Activated T-helper 2 cell treated with anti-CD3 and anti-CD28 coated beads, Interferon-gamma antibody, Interleukin-2, Interleukin-4, amounts not matched to agents 10 μg/mL and 5 μg/mL and 100 μg/mL, durations not matched to agents 14 hours and 24 hours and 36 hours (primary cell): Measurements from ENCODE around the gene TMEM106A. TPM values are rescaled to one million over a fixed set of nuclear protein-coding genes. Genes with fewer than 3 reads are reported as not detected.
"Not testable (repeated sequence)": the region's sequence is repeated elsewhere in the genome, so short reads cannot be mapped to it uniquely, and the experiment has no call there.

ENCODE experiments used
- DNase-seq: peaks from one replicate; pipeline ENCODE4 v3.0.0; 2021; ENCODE audit warnings: low spot score
- H3K27ac Mint-ChIP-seq: one replicate; pipeline ENCODE4 v1.8.0; 2021; ENCODE audit warnings: mixed read lengths
- H3K27me3 Mint-ChIP-seq: one replicate; pipeline ENCODE4 v1.8.0; 2021; ENCODE audit warnings: low read depth, mixed read lengths
- H3K36me3 Mint-ChIP-seq: one replicate; pipeline ENCODE4 v1.8.0; 2021; ENCODE audit warnings: low read depth, mixed read lengths
- H3K4me1 Mint-ChIP-seq: one replicate; pipeline ENCODE4 v1.8.0; 2021; ENCODE audit warnings: low read depth, mixed read lengths
- H3K4me3 Mint-ChIP-seq: one replicate; pipeline ENCODE4 v1.8.0; 2021; ENCODE audit warnings: low read depth, mild to moderate bottlenecking, moderate library complexity, mixed read lengths
- H3K9me3 Mint-ChIP-seq: one replicate; pipeline ENCODE4 v1.8.0; 2021; ENCODE audit warnings: mixed read lengths
- intact Hi-C: fragments of 100-400 bp; cut with micrococcal nuclease; formaldehyde crosslinking; loops from one replicate; pipeline ENCODE4 v1.15.1; 2023
- total RNA-seq: library from RNA; stranded (reverse); gene quantifications from 2 replicates; pipeline ENCODE4 v1.2.3, GENCODE V29; 2022

The TMEM106A gene
- total RNA-seq, 1 donor from 2014 or later = 22.0 TPM

DNA sequence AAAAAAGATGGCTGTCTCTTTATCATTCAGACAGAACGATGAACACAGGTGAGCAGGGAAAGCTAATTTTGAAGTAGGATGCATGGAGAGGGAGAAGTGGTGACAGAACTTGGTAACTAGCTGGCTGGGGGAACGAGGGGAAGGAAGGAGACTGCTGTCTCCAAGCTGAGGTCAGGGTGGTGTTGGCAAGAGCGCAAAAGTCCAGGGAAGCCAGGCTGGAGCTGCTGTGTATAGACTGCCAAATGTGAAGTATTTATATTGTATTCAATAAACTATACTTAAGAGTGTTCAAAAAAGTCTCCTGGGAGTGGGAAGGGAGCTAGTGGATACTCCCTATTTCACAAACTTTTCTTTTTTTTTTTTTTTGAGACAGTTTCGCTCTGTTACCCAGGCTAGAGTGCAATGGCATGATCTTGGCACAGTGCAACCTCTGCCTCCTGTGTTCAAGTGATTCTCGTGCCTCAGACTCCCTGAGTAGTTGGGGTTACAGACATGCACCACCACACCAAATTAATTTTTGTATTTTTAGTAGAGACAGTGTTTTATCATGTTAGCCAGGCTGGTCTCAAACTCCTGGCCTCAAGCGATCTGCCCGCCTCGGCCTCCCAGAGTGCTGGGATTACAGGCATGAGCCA, 8.2 kb downstream of the TMEM106A start:
- Mint-ChIP-seq H3K4me1 (peaks cover 5% of the 10 kb centered on the region), H3K9me3 (no peaks in the 10 kb centered on the region), H3K27me3 (no peaks in the 10 kb centered on the region), H3K27ac (no peak overlapping the region), H3K36me3 (peaks cover 29% of the 10 kb centered on the region), H3K4me3 (no peak overlapping the region)
- intact Hi-C loops = no loop called here
- DNase-seq = no peak

- Mint-ChIP-seq H3K4me1 (peaks cover 5% of the 10 kb centered on the region), H3K27me3 (no peaks in the 10 kb centered on the region), H3K9me3 (no peaks in the 10 kb centered on the region), H3K27ac (no peak overlapping the region), H3K36me3 (peaks cover 25% of the 10 kb centered on the region), H3K4me3 (no peak overlapping the region)
- intact Hi-C loops = no loop called here
- DNase-seq = no peak
These were observed 8.9 kb downstream of the TMEM106A start for GRCh38 chr17:43220511-43221125.

DNA sequence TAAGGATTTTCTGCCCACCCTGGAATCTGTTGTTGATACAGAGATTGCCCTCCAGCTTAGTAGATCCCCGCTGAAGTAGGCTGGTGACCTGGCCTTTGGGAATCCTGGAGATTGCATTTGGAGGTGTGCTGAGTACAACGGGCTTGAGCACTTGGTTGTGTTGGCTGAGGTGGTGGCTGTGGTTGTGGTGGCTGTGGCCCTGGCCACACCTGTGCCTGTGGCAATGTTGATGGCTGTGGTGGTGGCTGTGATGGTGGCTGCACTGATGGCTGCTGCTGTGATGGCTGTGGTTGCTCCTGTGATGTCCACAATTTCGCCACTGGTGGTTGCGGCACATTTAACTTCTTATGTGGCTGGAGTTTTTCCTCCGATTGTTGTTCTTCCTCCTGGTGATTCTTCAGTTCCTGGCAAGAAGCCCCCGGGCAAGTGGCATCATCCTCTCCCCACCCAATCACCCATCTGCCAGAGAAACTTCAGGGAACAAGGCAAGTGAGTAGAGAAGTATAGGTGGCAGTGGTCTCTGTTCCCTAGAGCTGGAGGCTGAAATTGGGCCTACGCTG, 12.6 kb downstream of the TMEM106A start:
- intact Hi-C loops = no loop called here
- Mint-ChIP-seq H3K36me3 (peaks cover 8% of the 10 kb centered on the region), H3K27ac (no peak overlapping the region), H3K4me1 (no peaks in the 10 kb centered on the region), H3K9me3 (no peaks in the 10 kb centered on the region), H3K4me3 (no peak overlapping the region), H3K27me3 (no peaks in the 10 kb centered on the region)
- peak; percentile 4 for DNase-seq

GRCh38 chr17:43226393-43226792, 14.7 kb downstream of the TMEM106A start:
- intact Hi-C loops = no loop called here
- no peak for DNase-seq
- Mint-ChIP-seq H3K4me1 (no peaks in the 10 kb centered on the region), H3K4me3 (no peak overlapping the region), H3K36me3 (peaks cover 6% of the 10 kb centered on the region), H3K27me3 (no peaks in the 10 kb centered on the region), H3K27ac (no peak overlapping the region), H3K9me3 (no peaks in the 10 kb centered on the region)

DNA sequence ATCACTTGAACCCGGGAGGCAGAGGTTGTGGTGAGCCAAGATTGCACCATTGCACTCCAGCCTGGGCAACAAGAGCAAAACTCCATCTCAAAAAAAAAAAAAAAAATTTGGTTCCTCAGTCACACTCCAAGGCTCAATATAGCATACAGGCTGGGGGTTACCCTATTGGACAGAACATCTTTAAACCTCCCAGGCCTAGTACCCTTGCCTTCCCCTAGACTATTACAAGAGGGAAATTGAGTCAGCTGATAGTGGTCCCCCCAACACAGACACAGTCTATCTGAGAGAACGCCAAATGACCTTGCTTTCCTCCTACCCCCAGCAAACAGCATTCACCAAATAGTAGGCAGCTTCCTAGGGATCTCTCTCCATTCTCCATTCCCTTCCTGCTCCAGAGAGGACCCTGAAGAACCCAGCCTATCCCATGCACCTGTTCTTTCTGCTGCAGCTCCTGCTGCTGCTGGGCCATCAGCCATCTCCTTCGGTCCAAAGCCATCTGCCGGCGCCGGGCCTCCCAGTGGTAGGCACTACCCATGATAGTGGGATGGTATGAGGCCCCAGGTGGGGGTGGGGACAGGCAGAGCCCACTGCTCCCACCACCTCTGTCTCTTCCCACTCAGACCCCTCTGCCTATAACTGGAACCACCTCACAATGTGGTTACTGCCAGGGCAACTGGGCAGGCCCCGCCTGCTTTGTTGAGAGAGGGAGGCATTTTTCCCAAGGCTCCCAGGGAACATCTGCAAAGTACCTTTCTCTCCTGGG, 16.5 kb downstream of the TMEM106A start, which contains the start of gene CCDC200:
Gene CCDC200 (minus strand): TSS at position 604 of the 763 bp plus-strand sequence. CDS start 69 bp downstream, at position 535.
- H3K4me3 Mint-ChIP-seq, intact Hi-C loops, H3K9me3 Mint-ChIP-seq, H3K4me1 Mint-ChIP-seq, H3K27me3 Mint-ChIP-seq, DNase-seq, H3K36me3 Mint-ChIP-seq, H3K27ac Mint-ChIP-seq: not testable (repeated sequence)

DNA sequence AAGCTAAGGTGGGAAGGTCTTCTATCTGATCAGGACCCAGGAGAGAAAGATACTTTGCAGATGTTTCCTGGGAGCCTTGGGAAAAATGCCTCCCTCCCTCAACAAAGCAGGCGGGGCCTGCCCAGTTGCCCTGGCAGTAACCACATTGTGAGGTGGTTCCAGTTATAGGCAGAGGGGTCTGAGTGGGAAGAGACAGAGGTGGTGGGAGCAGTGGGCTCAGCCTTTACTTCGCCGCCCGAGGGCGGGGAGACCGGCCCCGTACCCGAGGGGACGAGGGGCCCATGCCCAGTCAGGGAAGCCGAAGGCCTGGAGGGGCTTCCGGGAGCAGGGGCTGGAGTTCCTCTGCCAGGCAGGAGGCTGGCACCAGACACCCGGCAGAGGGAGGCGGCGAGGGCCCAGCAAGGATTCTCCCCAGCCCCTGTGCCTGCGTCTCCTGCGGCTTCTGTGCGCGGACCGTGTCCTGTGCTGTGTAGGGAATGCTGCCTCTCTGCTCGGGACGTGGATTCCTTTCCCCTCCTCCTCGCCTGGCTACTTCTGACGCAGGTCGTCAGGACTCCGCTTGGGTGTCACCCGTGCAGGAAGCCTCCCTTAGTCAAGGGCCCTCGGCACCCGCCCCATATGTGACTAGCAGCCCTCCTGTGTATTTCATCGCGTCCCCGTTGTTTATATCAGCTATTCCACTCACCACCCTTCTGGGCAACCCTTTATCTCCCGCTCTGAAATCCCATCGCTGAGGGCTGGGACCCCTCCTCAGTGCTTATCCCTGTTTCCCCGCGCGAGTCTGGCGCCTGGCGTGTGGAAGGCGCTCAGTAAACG, 19.7 kb downstream of the TMEM106A start:
- H3K4me3 Mint-ChIP-seq, H3K27ac Mint-ChIP-seq, H3K36me3 Mint-ChIP-seq, H3K4me1 Mint-ChIP-seq, intact Hi-C loops, H3K9me3 Mint-ChIP-seq, H3K27me3 Mint-ChIP-seq: not testable (repeated sequence)
- DNase-seq = peak; percentile 3

DNA sequence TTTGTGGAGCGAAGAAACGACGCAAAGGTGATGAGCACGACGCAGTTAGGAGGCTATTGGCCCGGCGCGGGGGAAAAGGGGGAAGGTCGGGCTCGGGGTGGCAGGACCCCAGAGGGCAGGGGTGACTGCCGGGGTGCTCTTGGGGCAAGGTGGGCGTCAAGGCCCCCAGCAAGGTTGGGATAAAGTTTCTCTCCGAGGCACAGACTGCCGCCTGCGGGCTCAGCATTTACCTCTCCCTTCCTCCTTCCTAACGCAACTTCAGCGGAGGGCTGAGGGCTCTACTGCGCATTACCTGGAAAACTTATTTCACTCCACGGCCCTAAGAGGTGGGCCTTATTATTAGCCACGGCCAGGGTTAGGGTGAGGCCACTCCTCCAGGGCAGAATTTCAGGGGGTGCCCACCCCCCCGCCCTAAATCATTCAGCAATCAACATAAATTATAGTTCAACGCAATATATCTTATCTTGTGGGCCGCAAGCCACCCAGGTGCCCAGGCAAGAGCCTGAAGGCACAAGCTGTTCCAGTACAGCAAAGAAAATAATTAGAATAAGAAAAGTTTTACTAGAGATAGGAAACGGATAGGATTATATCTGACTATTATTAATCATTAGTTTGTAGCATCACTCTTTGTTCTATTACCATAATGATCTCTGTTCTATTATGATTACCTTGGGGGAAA, 20.5 kb downstream of the TMEM106A start:
- H3K9me3 Mint-ChIP-seq, H3K4me3 Mint-ChIP-seq, intact Hi-C loops, H3K27ac Mint-ChIP-seq, H3K36me3 Mint-ChIP-seq, H3K4me1 Mint-ChIP-seq, H3K27me3 Mint-ChIP-seq: not testable (repeated sequence)
- DNase-seq = peak; percentile 18

DNA sequence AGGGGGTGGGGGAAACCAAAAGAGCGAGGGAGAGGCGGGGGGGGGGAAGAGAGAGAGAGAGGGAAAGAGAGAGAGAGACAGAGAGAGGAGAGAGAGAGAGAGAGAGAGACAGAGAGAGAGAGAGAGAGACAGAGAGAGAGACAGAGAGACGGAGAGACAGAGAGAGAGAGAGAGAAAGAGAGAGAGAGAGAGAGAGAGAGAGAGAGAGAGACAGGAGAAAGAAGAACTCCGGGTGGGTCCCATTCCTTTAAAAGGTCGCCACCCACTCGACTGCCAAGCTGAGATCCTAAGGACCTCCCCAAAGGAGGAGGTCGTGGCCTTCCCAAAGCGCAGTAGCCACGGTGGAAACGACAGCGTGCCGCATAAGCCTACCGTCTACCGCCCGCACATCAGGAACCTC, 21.6 kb downstream of the TMEM106A start:
- H3K36me3 Mint-ChIP-seq, H3K9me3 Mint-ChIP-seq, intact Hi-C loops, H3K4me1 Mint-ChIP-seq, H3K4me3 Mint-ChIP-seq, DNase-seq, H3K27ac Mint-ChIP-seq, H3K27me3 Mint-ChIP-seq: not testable (repeated sequence)

DNA sequence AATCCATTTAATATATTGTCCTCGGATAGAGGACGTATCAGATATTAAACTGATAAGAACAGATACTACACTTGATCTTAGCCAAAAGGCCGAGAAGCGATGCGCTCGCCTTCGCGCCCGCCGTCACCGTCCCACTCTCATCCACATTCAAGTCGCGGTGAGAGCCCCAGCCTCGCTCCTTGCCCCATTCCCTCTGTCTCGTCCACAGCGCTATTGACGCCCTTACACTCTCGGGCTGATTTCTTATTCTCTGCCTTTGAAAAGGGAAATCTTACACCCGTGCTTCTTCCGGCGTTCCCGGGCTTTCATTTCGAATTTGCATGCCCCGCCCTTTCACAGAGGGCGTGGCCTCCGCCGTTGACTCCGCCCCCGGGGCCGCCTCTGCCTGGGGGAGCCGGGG, 22.2 kb downstream of the TMEM106A start, which contains the start of gene RNU2-1:
Gene RNU2-1 (minus strand): TSS at position 101 of the 400 bp plus-strand sequence.
- intact Hi-C loops, H3K27ac Mint-ChIP-seq, H3K4me3 Mint-ChIP-seq, H3K27me3 Mint-ChIP-seq, H3K9me3 Mint-ChIP-seq, H3K36me3 Mint-ChIP-seq, DNase-seq, H3K4me1 Mint-ChIP-seq: not testable (repeated sequence)

GRCh38 chr17:43239597-43239996, 27.9 kb downstream of the TMEM106A start:
- H3K27ac Mint-ChIP-seq, H3K36me3 Mint-ChIP-seq, H3K9me3 Mint-ChIP-seq, DNase-seq, H3K4me1 Mint-ChIP-seq, H3K27me3 Mint-ChIP-seq, intact Hi-C loops, H3K4me3 Mint-ChIP-seq: not testable (repeated sequence)

DNA sequence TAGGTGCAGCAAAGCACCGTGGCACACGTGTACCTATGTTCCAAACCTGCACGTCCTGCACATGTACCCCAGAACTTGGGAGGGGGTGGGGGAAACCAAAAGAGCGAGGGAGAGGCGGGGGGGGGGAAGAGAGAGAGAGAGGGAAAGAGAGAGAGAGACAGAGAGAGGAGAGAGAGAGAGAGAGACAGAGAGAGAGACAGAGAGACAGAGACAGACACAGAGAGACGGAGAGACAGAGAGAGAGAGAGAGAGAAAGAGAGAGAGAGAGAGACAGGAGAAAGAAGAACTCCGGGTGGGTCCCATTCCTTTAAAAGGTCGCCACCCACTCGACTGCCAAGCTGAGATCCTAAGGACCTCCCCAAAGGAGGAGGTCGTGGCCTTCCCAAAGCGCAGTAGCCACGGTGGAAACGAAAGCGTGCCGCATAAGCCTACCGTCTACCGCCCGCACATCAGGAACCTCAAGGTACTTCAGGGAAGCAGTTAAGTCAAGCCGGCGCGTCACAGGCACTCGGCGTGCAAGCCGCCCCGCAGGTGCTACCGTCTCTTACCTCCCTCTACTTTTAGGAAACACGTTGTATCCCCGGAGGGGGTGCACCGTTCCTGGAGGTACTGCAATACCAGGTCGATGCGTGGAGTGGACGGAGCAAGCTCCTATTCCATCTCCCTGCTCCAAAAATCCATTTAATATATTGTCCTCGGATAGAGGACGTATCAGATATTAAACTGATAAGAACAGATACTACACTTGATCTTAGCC, 29.1 kb downstream of the TMEM106A start:
- H3K27ac Mint-ChIP-seq, H3K27me3 Mint-ChIP-seq, H3K36me3 Mint-ChIP-seq, H3K4me1 Mint-ChIP-seq, H3K4me3 Mint-ChIP-seq, H3K9me3 Mint-ChIP-seq, intact Hi-C loops: not testable (repeated sequence)
- DNase-seq = peak; percentile 7
